Astrocyte (in vitro differentiated cells and primary cell): Measurements from ENCODE around the gene REPIN1. TPM values are rescaled to one million over a fixed set of nuclear protein-coding genes. Genes with fewer than 3 reads are reported as not detected.
A peak's percentile ranks its signal among the peaks of the same experiment; 100 is the strongest.

Experiments
- DNase-seq: peaks from one replicate; pipeline ENCODE4 v3.0.0-alpha.2; 2010; ENCODE audit warnings: low read depth
- FAIRE-seq: peaks from 2 replicates; lab custom pipeline; 2011; peaks lifted over from hg19 to GRCh38; lab: Jason Lieb, UNC
- H2AFZ ChIP-seq: 2 replicates; pipeline ENCODE4 v1.6.0; 2012; ENCODE audit warnings: low read depth, low read length, inconsistent platforms
- H3K27ac ChIP-seq: 2 replicates; pipeline ENCODE4 v1.5.1; 2011; ENCODE audit warnings: low read depth, low read length, inconsistent platforms
- H3K27me3 ChIP-seq: 2 replicates; pipeline ENCODE4 v1.6.0; 2011; ENCODE audit warnings: low read length, inconsistent platforms; ENCODE audit not compliant: insufficient read depth
- H3K36me3 ChIP-seq: 2 replicates; pipeline ENCODE4 v1.5.1; 2011; ENCODE audit warnings: low read length, inconsistent platforms; ENCODE audit not compliant: insufficient read depth
- H3K4me1 ChIP-seq: 2 replicates; pipeline ENCODE4 v1.5.1; 2011; ENCODE audit warnings: low read length, inconsistent platforms; ENCODE audit not compliant: insufficient read depth
- H3K4me2 ChIP-seq: 2 replicates; pipeline ENCODE4 v1.6.0; 2012; ENCODE audit warnings: low read length, inconsistent platforms
- H3K4me3 ChIP-seq: 2 replicates; pipeline ENCODE4 v1.5.1; 2011; ENCODE audit warnings: low read depth, mild to moderate bottlenecking, low read length, inconsistent platforms; ENCODE audit not compliant: insufficient read depth
- H3K79me2 ChIP-seq: 2 replicates; pipeline ENCODE4 v1.6.0; 2012; ENCODE audit warnings: mild to moderate bottlenecking, low read length, inconsistent platforms; ENCODE audit not compliant: insufficient read depth
- H3K9ac ChIP-seq: 2 replicates; pipeline ENCODE4 v1.6.0; 2012; ENCODE audit warnings: mild to moderate bottlenecking, low read length, inconsistent platforms
- H3K9me3 ChIP-seq: 2 replicates; pipeline ENCODE4 v1.5.1; 2012; ENCODE audit warnings: low read depth, mild to moderate bottlenecking, low read length, inconsistent platforms; ENCODE audit not compliant: insufficient read depth
- H4K20me1 ChIP-seq: 2 replicates; pipeline ENCODE4 v1.6.0; 2012; ENCODE audit warnings: low read length, inconsistent platforms; ENCODE audit not compliant: insufficient read depth
- H3K27ac Mint-ChIP-seq: one replicate; pipeline ENCODE4 v1.8.0; 2021; ENCODE audit warnings: mild to moderate bottlenecking, mixed read lengths; ENCODE audit not compliant: unreplicated experiment
- H3K27me3 Mint-ChIP-seq: one replicate; pipeline ENCODE4 v1.8.0; 2021; ENCODE audit warnings: low read depth, mixed read lengths; ENCODE audit not compliant: unreplicated experiment
- H3K36me3 Mint-ChIP-seq: one replicate; pipeline ENCODE4 v1.8.0; 2021; ENCODE audit warnings: low read depth, mixed read lengths; ENCODE audit not compliant: unreplicated experiment
- H3K4me1 Mint-ChIP-seq: one replicate; pipeline ENCODE4 v1.8.0; 2021; ENCODE audit warnings: low read depth, mixed read lengths; ENCODE audit not compliant: unreplicated experiment
- H3K4me3 Mint-ChIP-seq: one replicate; pipeline ENCODE4 v1.8.0; 2021; ENCODE audit warnings: mild to moderate bottlenecking, moderate library complexity, mixed read lengths; ENCODE audit not compliant: unreplicated experiment
- H3K9me3 Mint-ChIP-seq: one replicate; pipeline ENCODE4 v1.8.0; 2021; ENCODE audit warnings: mild to moderate bottlenecking, mixed read lengths; ENCODE audit not compliant: unreplicated experiment
- CTCF ChIP-seq: IDR thresholded peaks from 2 replicates; pipeline ENCODE4 v1.5.1; 2011; ENCODE audit warnings: low read depth, mild to moderate bottlenecking, inconsistent platforms, low read length, moderate library complexity; ENCODE audit not compliant: insufficient read depth
- EZH2 ChIP-seq: IDR thresholded peaks from 2 replicates; pipeline ENCODE4 v1.6.1; 2012; ENCODE audit warnings: mild to moderate bottlenecking, low read length, inconsistent platforms; ENCODE audit not compliant: insufficient read depth
- total RNA-seq: library from RNA; stranded (reverse); gene quantifications from 2 replicates; pipeline ENCODE4 v1.2.1, GENCODE V29; 2021

REPIN1 gene
- total RNA-seq, 1 donor from 2014 or later = 95.3 TPM

- no peaks in the 10 kb centered on the region for H3K9me3 ChIP-seq
- DNase-seq = no peak
- Mint-ChIP-seq H3K27me3 (peaks cover 3% of the 10 kb centered on the region), H3K4me1 (peaks cover 13% of the 10 kb centered on the region), H3K36me3 (no peaks in the 10 kb centered on the region), H3K9me3 (no peaks in the 10 kb centered on the region), H3K4me3 (no peak overlapping the region), H3K27ac (no peak overlapping the region)
- no peaks in the 10 kb centered on the region for H3K36me3 ChIP-seq
- H3K9ac ChIP-seq = no peak overlapping the region
- no peak overlapping the region for H3K4me2 ChIP-seq
- no peak overlapping the region for H3K4me3 ChIP-seq
- no peak for FAIRE-seq
- no peak overlapping the region for H3K27ac ChIP-seq
- H3K4me1 ChIP-seq = peaks cover 15% of the 10 kb centered on the region
- no peaks in the 10 kb centered on the region for H3K27me3 ChIP-seq
- TF ChIP-seq EZH2 (no peak), CTCF (no peak)
- H3K79me2 ChIP-seq = peaks cover 13% of the 10 kb centered on the region
- no peak overlapping the region for H2AFZ ChIP-seq
- H4K20me1 ChIP-seq = peaks cover 1% of the 10 kb centered on the region
Observed at GRCh38 chr7:150365194-150365593, 3.4 kb upstream of the REPIN1 start.

- no peak overlapping the region for H3K4me3 ChIP-seq
- no peak overlapping the region for H3K4me2 ChIP-seq
- H3K4me1 Mint-ChIP-seq = peaks cover 19% of the 10 kb centered on the region
- no peak for DNase-seq
- H3K9me3 Mint-ChIP-seq = no peaks in the 10 kb centered on the region
- peaks cover 6% of the 10 kb centered on the region for H4K20me1 ChIP-seq
- H3K27me3 Mint-ChIP-seq = peaks cover 3% of the 10 kb centered on the region
- no peak overlapping the region for H3K4me3 Mint-ChIP-seq
- no peak overlapping the region for H3K9ac ChIP-seq
- no peak for FAIRE-seq
- no peaks in the 10 kb centered on the region for H3K36me3 ChIP-seq
- no peaks in the 10 kb centered on the region for H3K9me3 ChIP-seq
- no peaks in the 10 kb centered on the region for H3K27me3 ChIP-seq
- peak overlapping the region; percentile 58 for H3K27ac Mint-ChIP-seq
- TF ChIP-seq CTCF (no peak), EZH2 (no peak)
- H3K4me1 ChIP-seq = peaks cover 21% of the 10 kb centered on the region
- peaks cover 18% of the 10 kb centered on the region for H3K79me2 ChIP-seq
- H3K36me3 Mint-ChIP-seq = no peaks in the 10 kb centered on the region
- H2AFZ ChIP-seq = no peak overlapping the region
- no peak overlapping the region for H3K27ac ChIP-seq
Observed at GRCh38 chr7:150365673-150366398, 2.8 kb upstream of the REPIN1 start.

- Mint-ChIP-seq H3K27ac (peak overlapping the region; percentile 62), H3K4me3 (peak overlapping the region; percentile 79), H3K9me3 (no peaks in the 10 kb centered on the region), H3K4me1 (peaks cover 13% of the 10 kb centered on the region), H3K27me3 (peaks cover 3% of the 10 kb centered on the region), H3K36me3 (no peaks in the 10 kb centered on the region)
- Histone ChIP-seq H4K20me1 (peaks cover 6% of the 10 kb centered on the region), H3K4me2 (peak overlapping the region; percentile 83), H3K4me3 (peak overlapping the region; percentile 74), H3K36me3 (no peaks in the 10 kb centered on the region), H3K79me2 (peaks cover 25% of the 10 kb centered on the region), H3K9ac (peak overlapping the region; percentile 87), H3K4me1 (peaks cover 29% of the 10 kb centered on the region), H2AFZ (peak overlapping the region; percentile 84), H3K27ac (no peak overlapping the region), H3K9me3 (no peaks in the 10 kb centered on the region), H3K27me3 (no peaks in the 10 kb centered on the region)
- peak; percentile 36 for DNase-seq
- TF ChIP-seq EZH2 = no peak
- TF ChIP-seq CTCF = no peak
- no peak for FAIRE-seq
Observed at GRCh38 chr7:150367677-150368095, 936 bp upstream of the REPIN1 start.
